Mammary epithelial cell (primary cell): ENCODE results near the gene FANCB.

Experiments used
- CTCF ChIP-seq, 2 donors: IDR thresholded peaks in 1 of 2; conservative IDR thresholded peaks in 1 of 2; 2 replicates each; pipeline ENCODE4 v1.5.1; 2011 to 2012; ENCODE audit warnings: inconsistent platforms in 2 of 2, low read length in 2 of 2, mild to moderate bottlenecking in 2 of 2, control low read depth in 1 of 2, low read depth in 1 of 2; ENCODE audit not compliant: insufficient read depth in 1 of 2; ENCODE audit errors: extremely low read depth in 1 of 2
- EZH2 ChIP-seq: IDR thresholded peaks from 2 replicates; pipeline ENCODE4 v1.6.1; 2012; ENCODE audit warnings: low read length, inconsistent platforms, borderline replicate concordance

DNA sequence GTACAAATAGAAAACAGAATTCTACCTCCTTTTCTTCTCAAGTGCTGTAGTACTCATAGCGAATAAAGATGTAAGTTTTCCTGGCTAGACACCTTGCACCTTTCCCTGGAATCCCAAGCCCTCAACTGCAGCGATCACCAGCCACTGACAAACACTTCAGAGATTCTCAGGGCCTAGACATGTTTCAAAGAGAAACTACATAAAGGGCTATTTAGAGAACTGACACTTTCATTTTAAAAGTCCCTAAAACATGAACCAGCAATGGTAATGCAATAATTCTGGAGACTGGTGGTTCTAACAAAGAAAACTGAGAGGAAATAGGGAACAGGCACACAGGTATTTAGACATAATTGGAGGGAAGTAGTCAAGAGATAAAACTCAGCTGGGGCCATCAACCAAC, 35.7 kb downstream of the FANCB start:
- TF ChIP-seq CTCF (conservative IDR thresholded peaks at IDR 0.05 in 1 of 2, IDR thresholded peaks at IDR 0.05 in 1 of 2; ENCODE audit: extremely low read depth in 1 of 2, insufficient read depth in 1 of 2, low read depth in 1 of 2, low read length in 2 of 2), result no peak
- TF ChIP-seq EZH2, result no peak
